ENCODE data around the gene GLTPD2.

Gene GLTPD2

GRCh38 chr17:4806777-4807604 lies 18.2 kb downstream of the GLTPD2 start, which contains the start of gene PLD2:
Gene PLD2, plus strand, starts transcription at chr17:4807152. Its CDS starts 621 bp downstream, at chr17:4807773.
- TF ChIP-seq CTCF (conservative IDR thresholded peaks at IDR 0.05; ENCODE audit: low read depth, low read length): no peak
- DNase-seq (ENCODE audit: low read depth): peak; percentile 74
- peak within 1 kb of the TSS; percentile 75 for H3K4me3 ChIP-seq (ENCODE audit: low read depth, low read length)

- DNase-seq (ENCODE audit: low read depth): no peak
- no peak for TF ChIP-seq CTCF (conservative IDR thresholded peaks at IDR 0.05; ENCODE audit: low read depth, low read length)
- peak overlapping the region; percentile 75 for H3K4me3 ChIP-seq (ENCODE audit: low read depth, low read length)
Observed at GRCh38 chr17:4807605-4808377, 19.0 kb downstream of the GLTPD2 start.

- no peak overlapping the region for H3K4me3 ChIP-seq (ENCODE audit: low read depth, low read length)
- DNase-seq (ENCODE audit: low read depth): no peak
- TF ChIP-seq CTCF (conservative IDR thresholded peaks at IDR 0.05; ENCODE audit: low read depth, low read length): no peak
Observed at GRCh38 chr17:4808378-4808767, 19.6 kb downstream of the GLTPD2 start.

GRCh38 chr17:4810696-4811290 lies 22.0 kb downstream of the GLTPD2 start:
- no peak for DNase-seq (ENCODE audit: low read depth)

GRCh38 chr17:4811471-4811870 lies 22.7 kb downstream of the GLTPD2 start:
- DNase-seq (ENCODE audit: low read depth): no peak
- no peak for TF ChIP-seq CTCF (conservative IDR thresholded peaks at IDR 0.05; ENCODE audit: low read depth, low read length)
- no peak overlapping the region for H3K4me3 ChIP-seq (ENCODE audit: low read depth, low read length)

More at GRCh38 chr17:4810696-4811290, 22.0 kb downstream of the GLTPD2 start:
- TF ChIP-seq CTCF (conservative IDR thresholded peaks at IDR 0.05; ENCODE audit: low read depth, low read length): no peak
- H3K4me3 ChIP-seq (ENCODE audit: low read depth, low read length): no peak overlapping the region

GRCh38 chr17:4812690-4813089 lies 23.9 kb downstream of the GLTPD2 start:
- DNase-seq (ENCODE audit: low read depth): no peak
- H3K4me3 ChIP-seq (ENCODE audit: low read depth, low read length): no peak overlapping the region
- TF ChIP-seq CTCF (conservative IDR thresholded peaks at IDR 0.05; ENCODE audit: low read depth, low read length): no peak
